H9 (cell line): ENCODE results near the gene VWA1. TPM values are rescaled to one million over a fixed set of nuclear protein-coding genes. Genes with fewer than 3 reads are reported as not detected.
A peak's percentile ranks its signal among the peaks of the same experiment; 100 is the strongest.
"Not testable (repeated sequence)": the region's sequence is repeated elsewhere in the genome, so short reads cannot be mapped to it uniquely, and the experiment has no call there.

Source experiments
- DNase-seq: peaks from one replicate; pipeline ENCODE4 v3.0.0-alpha.2; 2017
- H2AFZ ChIP-seq: one replicate; pipeline ENCODE4 v1.6.1; 2013; ENCODE audit warnings: mild to moderate bottlenecking, low read length, control low read depth, moderate library complexity
- H2AK5ac ChIP-seq: 2 replicates; pipeline ENCODE4 v1.6.1; 2013; ENCODE audit warnings: low read length, control low read depth, mixed read lengths; ENCODE audit not compliant: insufficient read length
- H2BK120ac ChIP-seq: one replicate; pipeline ENCODE4 v1.6.1; 2013; ENCODE audit warnings: low read depth, mild to moderate bottlenecking, low read length, control low read depth, inconsistent platforms; ENCODE audit not compliant: poor library complexity, severe bottlenecking
- H2BK12ac ChIP-seq: 2 replicates; pipeline ENCODE4 v1.6.1; 2013; ENCODE audit warnings: low read length, control low read depth, mixed read lengths, low read depth; ENCODE audit not compliant: insufficient read length
- H2BK15ac ChIP-seq: 2 replicates; pipeline ENCODE4 v1.6.1; 2013; ENCODE audit warnings: low read depth, low read length, control low read depth
- H2BK20ac ChIP-seq: one replicate; pipeline ENCODE4 v1.6.1; 2013; ENCODE audit warnings: low read depth, mild to moderate bottlenecking, low read length, control low read depth, inconsistent platforms; ENCODE audit not compliant: poor library complexity, severe bottlenecking
- H2BK5ac ChIP-seq: 2 replicates; pipeline ENCODE4 v1.6.1; 2013; ENCODE audit warnings: low read length, control low read depth, mixed read lengths; ENCODE audit not compliant: insufficient read length
- H3K14ac ChIP-seq: 2 replicates; pipeline ENCODE4 v1.6.1; 2013; ENCODE audit warnings: low read length, control low read depth; ENCODE audit not compliant: insufficient read depth
- H3K18ac ChIP-seq: 2 replicates; pipeline ENCODE4 v1.6.1; 2013; ENCODE audit warnings: low read depth, mild to moderate bottlenecking, mixed read lengths, low read length, control low read depth; ENCODE audit not compliant: insufficient read length
- H3K23ac ChIP-seq: 2 replicates; pipeline ENCODE4 v1.6.1; 2013; ENCODE audit warnings: low read length, control low read depth, mixed read lengths, low read depth; ENCODE audit not compliant: insufficient read length
- H3K23me2 ChIP-seq: 2 replicates; pipeline ENCODE4 v1.6.1; 2013; ENCODE audit warnings: low read depth, mild to moderate bottlenecking, mixed read lengths, low read length, control low read depth; ENCODE audit not compliant: insufficient read length, poor library complexity, severe bottlenecking
- H3K27ac ChIP-seq: 2 replicates; pipeline ENCODE4 v1.5.1; 2013; ENCODE audit warnings: low read length, control low read depth, mixed read lengths, low read depth; ENCODE audit not compliant: insufficient read length
- H3K27me3 ChIP-seq: 2 replicates; pipeline ENCODE4 v1.6.1; 2013; ENCODE audit warnings: low read length, control low read depth, inconsistent platforms; ENCODE audit not compliant: insufficient read depth
- H3K4ac ChIP-seq: 2 replicates; pipeline ENCODE4 v1.6.1; 2013; ENCODE audit warnings: low read depth, mild to moderate bottlenecking, control low read depth, inconsistent platforms, low read length, moderate library complexity
- H3K4me1 ChIP-seq: 2 replicates; pipeline ENCODE4 v1.6.1; 2013; ENCODE audit warnings: low read length, control low read depth, inconsistent platforms; ENCODE audit not compliant: insufficient read depth
- H3K4me2 ChIP-seq: 2 replicates; pipeline ENCODE4 v1.6.1; 2013; ENCODE audit warnings: low read length, control low read depth, mixed read lengths; ENCODE audit not compliant: insufficient read length, insufficient read depth
- H3K56ac ChIP-seq: 2 replicates; pipeline ENCODE4 v1.6.1; 2013; ENCODE audit warnings: low read depth, mild to moderate bottlenecking, mixed read lengths, low read length, control low read depth; ENCODE audit not compliant: insufficient read length
- H3K79me1 ChIP-seq: 2 replicates; pipeline ENCODE4 v1.6.1; 2013; ENCODE audit warnings: low read depth, mild to moderate bottlenecking, moderate library complexity, low read length, control low read depth, inconsistent platforms; ENCODE audit not compliant: insufficient read depth, poor library complexity, severe bottlenecking
- H3K79me2 ChIP-seq: 2 replicates; pipeline ENCODE4 v1.6.1; 2013; ENCODE audit warnings: low read length, control low read depth, inconsistent platforms; ENCODE audit not compliant: insufficient read depth
- H3K9ac ChIP-seq: 2 replicates; pipeline ENCODE4 v1.6.1; 2013; ENCODE audit warnings: low read length, control low read depth, mixed read lengths; ENCODE audit not compliant: insufficient read length; ENCODE audit errors: extremely low read depth
- H3K9me3 ChIP-seq: one replicate; pipeline ENCODE4 v1.6.1; 2013; ENCODE audit warnings: low read depth, low read length, inconsistent platforms; ENCODE audit not compliant: control insufficient read depth
- H3T11ph ChIP-seq: one replicate; pipeline ENCODE4 v1.6.1; 2013; ENCODE audit warnings: mild to moderate bottlenecking, low read length, control low read depth, inconsistent platforms
- H4K20me1 ChIP-seq: one replicate; pipeline ENCODE4 v1.6.1; 2013; ENCODE audit not compliant: control insufficient read depth, insufficient read length, insufficient read depth
- H4K5ac ChIP-seq: 2 replicates; pipeline ENCODE4 v1.6.1; 2013; ENCODE audit warnings: low read depth, mild to moderate bottlenecking, mixed read lengths, low read length, control low read depth; ENCODE audit not compliant: insufficient read length
- H4K8ac ChIP-seq: replicated peaks from 2 replicates; pipeline ENCODE4 v1.6.1; 2013; ENCODE audit warnings: low read length, control low read depth, mixed read lengths, low read depth; ENCODE audit not compliant: insufficient read length
- H4K91ac ChIP-seq: 2 replicates; pipeline ENCODE4 v1.6.1; 2013; ENCODE audit warnings: low read depth, mild to moderate bottlenecking, moderate library complexity, mixed read lengths, low read length, control low read depth; ENCODE audit not compliant: insufficient read length
- H3K27ac Mint-ChIP-seq, 3 experiments: 2 replicates in 2 of 3; 3 replicates in 1 of 3; pipeline ENCODE4 v1.8.0; 2020 to 2021; ENCODE audit warnings: mixed read lengths in 3 of 3, mild to moderate bottlenecking in 1 of 3, moderate library complexity in 1 of 3
- H3K27me3 Mint-ChIP-seq: 2 replicates; pipeline ENCODE4 v1.8.0; 2021; ENCODE audit warnings: low read depth, mild to moderate bottlenecking, moderate library complexity, mixed read lengths
- H3K36me3 Mint-ChIP-seq, 3 experiments: 2 replicates in 2 of 3; 3 replicates in 1 of 3; pipeline ENCODE4 v1.8.0; 2020 to 2021; ENCODE audit warnings: low read depth in 3 of 3, mixed read lengths in 3 of 3; ENCODE audit not compliant: insufficient read depth in 1 of 3
- H3K4me1 Mint-ChIP-seq, 2 experiments: 2 replicates each; pipeline ENCODE4 v1.8.0; 2020; ENCODE audit warnings: mixed read lengths in 2 of 2
- H3K4me3 Mint-ChIP-seq, 2 experiments: 2 replicates in 1 of 2; 3 replicates in 1 of 2; pipeline ENCODE4 v1.8.0; 2020 to 2021; ENCODE audit warnings: mild to moderate bottlenecking in 2 of 2, mixed read lengths in 2 of 2, moderate library complexity in 1 of 2
- H3K9me3 Mint-ChIP-seq, 2 experiments: 2 replicates in 1 of 2; 3 replicates in 1 of 2; pipeline ENCODE4 v1.8.0; 2020; ENCODE audit warnings: mild to moderate bottlenecking in 2 of 2, mixed read lengths in 2 of 2, moderate library complexity in 1 of 2
- WGBS: extraction: QIAGEN DNeasy Blood & Tissue Kit; methylation state at CpG from one replicate; pipeline ENCODE4 v1.1.7; 2013; ENCODE audit warnings: missing lambda C conversion rate, low lambda C conversion rate, mixed read lengths; ENCODE audit not compliant: insufficient read length; ENCODE audit errors: extremely low coverage; 5-methylcytosine and 5-hydroxymethylcytosine counted together
- total RNA-seq: library from RNA; stranded (reverse); gene quantifications from 2 replicates; pipeline ENCODE4 v1.2.1, GENCODE V29; 2021
- TF ChIP-seq, protein P1 (sequence below): fragments of 200-600 bp; sonication (generic); conservative IDR thresholded peaks from 3 replicates; pipeline ENCODE4 v1.8.0; 2021; ENCODE audit warnings: antibody characterized with exemption, mild to moderate bottlenecking

The VWA1 gene
- total RNA-seq, 1 experiment from 2014 or later = 57.1 TPM

DNA sequence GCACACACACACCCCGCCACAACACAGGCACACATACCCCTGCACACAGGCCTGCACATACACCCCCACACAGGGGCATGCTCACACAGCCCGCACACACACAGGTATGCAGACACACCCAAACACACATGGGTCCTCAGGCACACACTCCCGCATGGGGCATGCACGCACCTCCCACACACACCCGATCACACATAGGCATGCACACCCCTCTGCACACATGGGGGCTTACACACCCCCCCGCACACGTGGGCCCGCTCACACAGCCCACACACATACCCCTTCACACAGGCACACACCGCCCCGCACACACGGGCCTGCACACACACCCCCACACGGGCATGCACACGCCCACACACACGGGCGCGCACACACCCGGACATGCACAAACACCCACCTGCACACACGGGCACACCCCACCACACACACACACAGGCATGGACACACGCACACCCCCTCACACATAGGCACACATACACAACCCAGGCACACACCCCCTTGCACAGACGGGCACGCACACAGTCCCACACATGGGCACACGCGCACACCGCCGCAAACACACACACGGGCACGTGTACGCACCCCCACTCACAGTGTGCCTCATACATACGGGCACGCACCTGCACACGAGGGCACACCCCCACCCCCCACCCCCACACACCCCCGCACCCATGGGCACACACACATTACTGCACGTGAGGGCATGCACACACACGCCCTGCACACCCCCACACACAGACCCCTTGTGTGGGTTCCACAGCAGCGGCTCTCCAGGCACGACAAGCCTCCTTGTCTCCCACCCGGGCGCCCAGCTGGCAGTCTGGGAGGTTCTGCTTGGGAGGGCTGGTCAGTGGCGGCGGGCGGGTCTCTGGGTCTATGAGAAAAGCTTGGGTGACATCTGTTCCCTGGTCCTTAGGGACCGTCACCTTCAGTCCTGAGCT, 44.3 kb downstream of the VWA1 start:
- Histone ChIP-seq H3K9me3 (no peaks in the 10 kb centered on the region), H3K4me1 (no peaks in the 10 kb centered on the region), H3K9ac (no peak overlapping the region), H2BK15ac (no peak overlapping the region), H3K23ac (no peak overlapping the region), H4K91ac (no peak overlapping the region), H3K14ac (no peak overlapping the region), H3K23me2 (no peaks in the 10 kb centered on the region), H3K79me1 (peaks cover 11% of the 10 kb centered on the region), H2AK5ac (no peak overlapping the region), H3K18ac (no peak overlapping the region), H4K8ac (no peak overlapping the region), H3K4ac (no peak overlapping the region), H3T11ph (no peak overlapping the region), H3K4me2 (no peak overlapping the region), H2AFZ (no peak overlapping the region), H3K27me3 (no peaks in the 10 kb centered on the region), H4K20me1 (no peaks in the 10 kb centered on the region), H2BK12ac (no peak overlapping the region), H2BK20ac (no peak overlapping the region), H2BK120ac (no peak overlapping the region), H3K56ac (no peak overlapping the region), H3K27ac (no peak overlapping the region), H4K5ac (no peak overlapping the region), H2BK5ac (no peak overlapping the region), H3K79me2 (no peaks in the 10 kb centered on the region; the same call in 1 of the 2 replicates)
- WGBS = no CpG with 5 or more reads among the region's 42 CpGs
- DNase-seq = no peak
- peaks cover 26 to 59% (median 52%) of the 10 kb centered on the region in 3 experiments; a peak in 6 of 7 replicates for H3K36me3 Mint-ChIP-seq
- H3K27me3 Mint-ChIP-seq = no peaks in the 10 kb centered on the region
- H3K9me3 Mint-ChIP-seq = no peaks in the 10 kb centered on the region
- TF ChIP-seq, protein P1, sequence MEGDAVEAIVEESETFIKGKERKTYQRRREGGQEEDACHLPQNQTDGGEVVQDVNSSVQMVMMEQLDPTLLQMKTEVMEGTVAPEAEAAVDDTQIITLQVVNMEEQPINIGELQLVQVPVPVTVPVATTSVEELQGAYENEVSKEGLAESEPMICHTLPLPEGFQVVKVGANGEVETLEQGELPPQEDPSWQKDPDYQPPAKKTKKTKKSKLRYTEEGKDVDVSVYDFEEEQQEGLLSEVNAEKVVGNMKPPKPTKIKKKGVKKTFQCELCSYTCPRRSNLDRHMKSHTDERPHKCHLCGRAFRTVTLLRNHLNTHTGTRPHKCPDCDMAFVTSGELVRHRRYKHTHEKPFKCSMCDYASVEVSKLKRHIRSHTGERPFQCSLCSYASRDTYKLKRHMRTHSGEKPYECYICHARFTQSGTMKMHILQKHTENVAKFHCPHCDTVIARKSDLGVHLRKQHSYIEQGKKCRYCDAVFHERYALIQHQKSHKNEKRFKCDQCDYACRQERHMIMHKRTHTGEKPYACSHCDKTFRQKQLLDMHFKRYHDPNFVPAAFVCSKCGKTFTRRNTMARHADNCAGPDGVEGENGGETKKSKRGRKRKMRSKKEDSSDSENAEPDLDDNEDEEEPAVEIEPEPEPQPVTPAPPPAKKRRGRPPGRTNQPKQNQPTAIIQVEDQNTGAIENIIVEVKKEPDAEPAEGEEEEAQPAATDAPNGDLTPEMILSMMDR = no peak
- H3K4me1 Mint-ChIP-seq = no peaks in the 10 kb centered on the region
- peak overlapping the region in 1 of 2 experiments; percentile 57; a peak in 1 of 5 replicates for H3K4me3 Mint-ChIP-seq
- H3K27ac Mint-ChIP-seq = 0 out of 7 replicates have a peak overlapping the region, but pooled peaks of 1 of the 3 experiments have one; percentile 44

DNA sequence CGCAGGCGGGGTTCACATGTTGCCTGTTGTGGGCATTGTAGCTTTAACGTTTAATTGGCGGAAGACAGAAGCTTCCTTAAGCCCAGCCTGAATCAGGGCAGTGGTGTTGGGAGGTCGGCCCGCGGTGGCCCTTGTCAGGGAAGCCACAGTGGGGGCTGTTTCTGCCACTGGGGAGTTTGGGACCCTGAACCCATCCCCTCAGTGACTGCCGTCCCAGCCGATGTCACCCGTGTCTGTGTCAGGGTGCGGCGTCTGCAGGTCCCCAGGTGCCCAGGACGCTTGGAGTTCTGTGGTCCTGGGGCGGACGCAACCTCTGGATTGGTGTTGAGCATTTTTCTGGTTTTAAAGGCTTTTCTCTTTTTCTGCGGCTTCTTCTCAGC, 45.0 kb downstream of the VWA1 start:
- not testable (repeated sequence) for H3K27ac Mint-ChIP-seq, H2BK5ac ChIP-seq

More for the DNA sequence above, 45.0 kb downstream of the VWA1 start:
- not testable (repeated sequence) for H3K27me3 Mint-ChIP-seq, H3K4me3 Mint-ChIP-seq, H2BK12ac ChIP-seq, H2AK5ac ChIP-seq, H3K23me2 ChIP-seq, H4K5ac ChIP-seq, DNase-seq, H2BK15ac ChIP-seq, H3K4me1 Mint-ChIP-seq, H3K18ac ChIP-seq, H2BK20ac ChIP-seq, H4K20me1 ChIP-seq, H3K9me3 ChIP-seq, H3K79me2 ChIP-seq, H2BK120ac ChIP-seq, H3K4me2 ChIP-seq, H2AFZ ChIP-seq, H3K4me1 ChIP-seq, H3K9ac ChIP-seq, H3K27ac ChIP-seq, H4K8ac ChIP-seq, H3K56ac ChIP-seq, H3T11ph ChIP-seq, H3K14ac ChIP-seq, H3K9me3 Mint-ChIP-seq, H3K4ac ChIP-seq, H3K27me3 ChIP-seq, H4K91ac ChIP-seq, H3K23ac ChIP-seq
- peaks cover 11% of the 10 kb centered on the region for H3K79me1 ChIP-seq
- WGBS = no CpG with 5 or more reads among the region's 16 CpGs
- peaks cover 24 to 59% (median 52%) of the 10 kb centered on the region in 3 experiments; a peak in 6 of 7 replicates for H3K36me3 Mint-ChIP-seq
